ENCODE data around the gene CCNA2.

The CCNA2 gene

GRCh38 chr4:121771869-121772268 lies 51.8 kb downstream of the CCNA2 start:
- DNase-seq = no peak

- DNase-seq = no peak
Observed at GRCh38 chr4:121769341-121769740, 54.3 kb downstream of the CCNA2 start.

GRCh38 chr4:121767166-121767565 lies 56.5 kb downstream of the CCNA2 start:
- DNase-seq = no peak

All from suppressor macrophage treated with lipopolysaccharide for 1 hour (primary cell).